GM10266 (cell line): ENCODE measurements around the gene ZCCHC2.

ENCODE experiments used
- DNase-seq: peaks from one replicate; pipeline ENCODE4 v3.0.0; 2012; ENCODE audit errors: extremely low spot score
- TF ChIP-seq, protein P1 (sequence below): IDR thresholded peaks from 2 replicates; pipeline ENCODE4 v1.5.1; 2012; ENCODE audit warnings: mild to moderate bottlenecking, low read depth; ENCODE audit not compliant: control insufficient read depth, insufficient read depth; ENCODE audit errors: missing control alignments

Gene ZCCHC2

DNA sequence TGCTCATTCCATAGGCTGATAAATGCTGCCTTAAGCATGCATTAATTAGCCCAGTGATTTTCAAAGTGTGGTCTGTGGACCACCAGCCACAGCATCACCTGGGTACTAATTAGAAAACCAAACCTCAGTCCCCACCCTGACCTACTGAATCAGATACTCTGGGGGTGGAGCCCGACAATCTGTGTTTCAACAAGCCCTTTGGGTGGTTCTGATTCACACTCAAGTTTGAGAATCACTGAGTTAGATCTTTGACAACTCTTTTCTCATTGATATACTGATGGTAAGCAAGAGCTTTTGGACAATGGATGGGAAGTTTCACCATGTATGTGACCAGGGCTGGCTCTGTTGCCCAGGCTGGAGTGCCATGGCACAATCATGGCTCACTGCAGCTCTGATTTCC is 95.9 kb downstream of the ZCCHC2 start:
- DNase-seq: no peak
- TF ChIP-seq, protein P1, sequence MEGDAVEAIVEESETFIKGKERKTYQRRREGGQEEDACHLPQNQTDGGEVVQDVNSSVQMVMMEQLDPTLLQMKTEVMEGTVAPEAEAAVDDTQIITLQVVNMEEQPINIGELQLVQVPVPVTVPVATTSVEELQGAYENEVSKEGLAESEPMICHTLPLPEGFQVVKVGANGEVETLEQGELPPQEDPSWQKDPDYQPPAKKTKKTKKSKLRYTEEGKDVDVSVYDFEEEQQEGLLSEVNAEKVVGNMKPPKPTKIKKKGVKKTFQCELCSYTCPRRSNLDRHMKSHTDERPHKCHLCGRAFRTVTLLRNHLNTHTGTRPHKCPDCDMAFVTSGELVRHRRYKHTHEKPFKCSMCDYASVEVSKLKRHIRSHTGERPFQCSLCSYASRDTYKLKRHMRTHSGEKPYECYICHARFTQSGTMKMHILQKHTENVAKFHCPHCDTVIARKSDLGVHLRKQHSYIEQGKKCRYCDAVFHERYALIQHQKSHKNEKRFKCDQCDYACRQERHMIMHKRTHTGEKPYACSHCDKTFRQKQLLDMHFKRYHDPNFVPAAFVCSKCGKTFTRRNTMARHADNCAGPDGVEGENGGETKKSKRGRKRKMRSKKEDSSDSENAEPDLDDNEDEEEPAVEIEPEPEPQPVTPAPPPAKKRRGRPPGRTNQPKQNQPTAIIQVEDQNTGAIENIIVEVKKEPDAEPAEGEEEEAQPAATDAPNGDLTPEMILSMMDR: no peak

DNA sequence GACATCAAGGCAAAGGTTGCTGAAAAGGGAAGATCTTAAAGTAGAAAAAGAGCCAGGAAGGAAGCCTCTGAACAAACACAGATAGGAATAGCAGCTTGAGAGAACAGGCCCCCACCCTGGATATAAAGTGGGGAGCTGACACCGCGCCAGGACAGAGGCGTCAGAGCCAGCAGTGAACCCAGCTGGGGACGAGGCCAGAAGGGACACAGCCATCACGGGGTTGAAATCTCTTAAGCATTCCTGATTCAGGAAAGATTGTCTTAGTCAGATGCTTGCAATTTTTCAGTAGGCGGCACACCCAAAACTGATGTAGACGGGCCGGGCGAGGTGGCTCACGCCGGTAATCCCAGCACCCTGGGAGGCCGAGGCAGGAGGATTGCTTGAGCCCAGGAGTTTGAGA is 98.7 kb downstream of the ZCCHC2 start:
- no peak for DNase-seq
- TF ChIP-seq, protein P1: no peak

DNA sequence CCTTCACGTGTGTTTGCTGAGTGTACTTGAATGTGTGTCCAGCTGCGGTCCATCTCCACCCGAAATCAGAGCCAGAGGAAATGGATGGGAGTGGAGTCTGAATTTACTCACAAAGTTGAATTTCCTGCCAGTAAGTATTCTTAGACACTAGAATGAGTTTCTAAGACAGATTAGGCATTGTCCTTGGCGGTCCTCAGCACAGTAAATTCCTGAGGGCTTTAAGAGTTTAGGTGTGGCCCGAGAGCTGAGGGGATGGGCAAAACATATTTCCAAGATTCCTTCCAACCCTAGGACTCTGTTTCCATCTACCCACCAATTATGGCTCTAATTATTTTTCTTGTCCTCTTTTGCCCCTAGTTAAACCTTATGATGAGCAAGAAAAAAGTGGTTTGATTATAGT is 102.2 kb downstream of the ZCCHC2 start:
- TF ChIP-seq, protein P1: no peak
- no peak for DNase-seq
